HG03460 (cell line): ENCODE measurements around the gene IRAK1.

ENCODE experiments used
- ATAC-seq: cut with Tn5 transposase; IDR thresholded peaks from one replicate; pipeline ENCODE4 v1.9.1; 2021; ENCODE audit not compliant: unreplicated experiment

Gene IRAK1

DNA sequence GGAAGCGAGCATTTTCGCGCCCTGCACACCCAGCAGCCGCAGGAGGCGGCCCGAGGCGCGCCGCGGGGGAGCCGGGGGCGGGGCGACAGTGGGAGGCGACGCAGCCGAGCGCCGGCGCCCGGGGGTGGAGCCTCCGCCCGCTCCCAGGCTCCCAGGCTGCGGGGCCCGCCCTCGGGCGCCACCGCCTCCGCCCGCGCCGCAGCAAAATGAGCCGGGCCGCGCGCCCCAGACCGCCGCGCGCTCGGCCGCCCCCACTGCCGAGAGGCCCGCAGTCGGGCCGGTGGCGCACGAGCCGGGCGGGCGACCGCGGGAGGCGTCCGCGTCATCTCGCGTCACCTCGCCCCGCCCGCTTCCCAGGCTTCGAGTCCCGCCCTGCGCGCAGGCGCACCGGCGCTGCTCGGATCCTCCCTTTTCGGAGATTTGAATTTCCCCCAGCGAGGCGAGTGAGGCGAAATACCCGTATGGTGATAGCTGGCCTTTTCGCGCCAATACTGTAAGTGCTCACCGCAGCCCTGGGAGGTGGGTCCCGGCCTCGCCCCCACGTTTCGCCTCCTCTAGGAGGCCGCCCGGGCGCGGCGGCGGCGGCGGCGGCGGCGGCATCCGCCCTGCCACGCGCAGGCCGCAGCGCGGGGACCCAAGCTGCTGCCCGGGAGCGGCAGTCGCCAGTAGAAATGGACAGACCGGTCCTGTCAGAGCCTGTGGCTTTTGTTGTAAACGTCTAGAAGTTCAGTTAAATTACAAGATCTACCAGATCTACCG, 47.2 kb downstream of the IRAK1 start, which contains the start of gene TMEM187:
Gene TMEM187 (plus strand): TSS at position 387 of the 759 bp plus-strand sequence. CDS start 9,309 bp downstream, outside the sequence.
- peak; percentile 42 for ATAC-seq

DNA sequence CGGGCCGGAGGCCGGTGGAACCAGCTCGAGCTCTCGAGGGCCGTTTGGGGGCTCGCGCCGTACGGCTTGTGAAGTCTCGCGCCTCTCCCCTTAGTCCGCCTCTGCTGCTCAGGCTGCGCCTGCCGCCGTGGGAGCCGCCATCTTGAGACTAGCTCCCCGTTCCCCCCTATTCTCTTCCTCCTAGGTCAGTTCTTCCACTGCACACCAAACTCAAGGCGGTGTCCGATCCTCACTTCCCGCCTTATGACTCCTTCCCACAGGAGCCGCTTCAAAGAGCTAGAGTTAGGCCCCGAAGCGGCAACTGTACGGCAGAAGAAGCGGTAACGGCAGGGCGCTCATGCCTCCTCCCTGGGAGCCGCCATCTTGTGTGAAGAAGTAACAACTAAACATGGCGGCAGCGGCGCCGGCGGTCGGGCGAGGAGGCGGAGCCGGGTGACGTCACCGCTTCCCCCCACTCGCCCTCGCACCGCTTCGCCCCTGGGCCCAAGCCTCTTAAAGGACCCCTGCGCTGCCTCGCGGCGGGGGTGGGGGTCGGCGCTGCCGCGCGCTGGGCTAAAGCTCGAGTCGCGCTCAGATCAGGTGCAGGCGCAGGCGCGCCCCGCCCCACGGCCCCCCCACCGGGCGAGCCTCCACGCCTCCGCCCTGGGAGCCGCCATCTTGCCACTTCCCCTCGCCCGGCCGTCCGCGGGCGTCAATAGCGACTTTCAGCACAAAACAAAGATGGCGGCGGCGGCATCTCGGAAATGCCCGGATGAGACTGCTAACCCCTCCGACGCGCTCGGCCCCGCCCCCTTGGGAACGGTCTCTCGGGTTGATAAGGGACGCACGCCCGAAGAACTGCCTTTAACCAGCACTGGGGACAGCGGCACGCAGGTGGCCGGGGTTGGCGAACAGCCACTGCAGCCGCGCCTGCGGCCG, 48.0 kb downstream of the IRAK1 start, which contains the start of gene HCFC1:
Gene HCFC1 (minus strand): TSS at position 369 of the 918 bp plus-strand sequence. CDS start 978 bp downstream, outside the sequence.
- ATAC-seq = peak; percentile 42

DNA sequence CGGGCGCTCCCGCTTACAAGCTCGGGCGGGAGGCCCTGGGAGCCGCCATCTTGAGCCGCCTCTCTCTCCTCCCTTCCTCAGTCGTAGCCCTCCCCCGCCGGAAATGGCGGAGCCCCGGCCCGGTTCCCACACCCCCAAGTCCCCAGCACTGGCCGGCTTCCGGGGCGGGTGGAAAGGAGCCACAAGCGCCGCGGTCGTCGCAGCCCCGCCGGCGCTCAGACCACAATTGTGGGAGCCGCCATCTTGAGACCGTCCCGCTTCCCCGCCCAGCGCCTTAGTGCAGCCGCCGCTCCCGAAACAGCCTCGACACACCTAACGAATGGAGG, 48.6 kb downstream of the IRAK1 start:
- ATAC-seq = peak; percentile 28

DNA sequence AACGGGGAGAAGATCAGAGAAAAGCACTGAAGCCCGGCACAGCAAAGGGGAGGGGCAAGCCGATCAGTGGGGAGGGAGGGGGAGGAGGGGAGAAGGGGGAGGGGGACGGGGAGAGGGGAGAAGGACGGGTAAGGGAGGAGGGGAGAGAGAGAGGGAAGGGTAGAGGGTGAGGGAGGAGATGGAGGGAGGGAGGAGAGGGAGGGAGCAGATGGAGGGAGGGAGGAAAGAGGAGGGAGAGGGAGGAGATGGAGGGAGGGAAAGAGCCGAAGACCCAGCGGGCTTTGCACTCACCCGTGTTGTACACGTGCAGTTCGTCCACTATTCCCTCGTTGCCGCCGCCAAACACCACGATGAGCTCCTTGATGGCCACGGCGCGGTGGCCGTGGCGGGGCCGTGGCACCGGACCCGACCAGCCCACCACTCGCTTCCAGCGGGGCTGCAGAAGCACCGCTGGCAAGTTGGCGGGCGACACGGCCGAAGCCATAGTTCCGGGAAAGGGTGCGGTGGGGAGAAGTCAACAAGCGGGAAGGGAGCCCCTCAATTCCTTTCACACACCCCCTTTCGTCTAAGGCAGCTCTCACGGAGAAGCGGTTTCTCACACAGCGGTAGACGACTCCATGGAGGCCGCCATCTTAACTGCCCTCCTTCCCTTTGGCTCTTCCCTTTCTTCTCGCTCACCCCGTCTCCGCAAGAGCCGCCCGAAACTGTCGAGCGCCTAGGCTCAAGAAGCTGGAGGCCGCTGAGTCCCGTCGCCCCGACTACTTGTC, 49.2 kb downstream of the IRAK1 start:
- no peak for ATAC-seq

DNA sequence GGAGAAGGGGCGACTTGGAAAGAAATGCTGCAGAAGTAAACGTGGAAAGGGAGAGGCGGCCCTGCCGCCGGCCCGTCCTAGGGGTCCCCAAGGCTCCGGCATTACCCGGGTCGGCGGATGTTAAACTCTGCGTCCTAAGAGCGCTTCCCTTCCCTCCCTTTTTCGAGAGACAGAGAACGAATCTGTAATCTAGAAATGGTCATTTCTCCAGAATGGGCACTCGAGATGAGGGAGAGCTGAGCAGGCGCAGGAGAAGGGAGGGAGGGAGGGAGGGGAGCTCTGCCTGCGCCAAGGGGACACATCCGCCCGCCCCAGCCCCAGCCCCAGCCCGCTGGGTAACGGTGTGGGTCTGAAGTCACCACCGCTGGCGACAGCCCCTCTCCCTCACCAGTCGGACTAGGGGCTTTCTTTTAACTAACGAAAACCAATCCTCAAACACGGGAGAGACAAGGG, 49.8 kb downstream of the IRAK1 start:
- no peak for ATAC-seq

DNA sequence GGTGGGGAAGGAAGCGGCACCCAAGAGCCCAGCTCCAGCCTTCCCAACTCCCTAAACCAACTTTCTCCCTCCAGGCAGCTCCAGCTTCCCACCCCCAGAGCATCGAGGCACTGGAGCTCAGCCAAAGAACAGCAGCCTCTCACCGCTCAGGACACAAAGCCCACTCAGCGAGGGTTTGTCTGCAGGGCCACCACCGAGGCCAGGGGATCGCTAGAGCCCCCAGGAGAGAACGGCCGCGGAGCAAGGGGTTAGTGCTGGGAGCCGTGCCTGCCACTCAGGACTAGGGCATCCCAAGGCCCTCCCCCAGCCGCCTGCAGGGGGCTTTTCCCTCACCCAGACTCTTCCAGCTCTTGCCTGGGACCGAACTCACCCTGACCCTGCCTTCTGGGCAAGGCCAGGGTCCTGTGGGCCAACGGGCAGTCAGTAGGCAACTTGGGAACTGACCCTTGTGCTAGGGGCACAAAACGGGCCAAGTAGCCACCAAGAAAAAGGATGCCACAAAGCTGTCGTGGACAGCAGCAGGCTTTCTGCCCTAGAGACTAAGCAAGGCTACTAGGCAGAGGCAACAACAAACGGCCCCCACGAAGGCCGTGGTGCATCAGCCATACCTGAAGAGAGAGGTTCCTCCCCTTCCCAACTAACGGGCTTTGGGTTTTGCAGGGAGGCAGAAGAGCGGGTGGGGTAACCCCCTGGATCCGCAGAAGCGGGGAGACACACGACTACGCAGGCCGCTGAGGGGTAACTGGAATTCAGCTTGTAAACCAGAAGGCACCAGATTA, 50.4 kb downstream of the IRAK1 start:
- no peak for ATAC-seq

DNA sequence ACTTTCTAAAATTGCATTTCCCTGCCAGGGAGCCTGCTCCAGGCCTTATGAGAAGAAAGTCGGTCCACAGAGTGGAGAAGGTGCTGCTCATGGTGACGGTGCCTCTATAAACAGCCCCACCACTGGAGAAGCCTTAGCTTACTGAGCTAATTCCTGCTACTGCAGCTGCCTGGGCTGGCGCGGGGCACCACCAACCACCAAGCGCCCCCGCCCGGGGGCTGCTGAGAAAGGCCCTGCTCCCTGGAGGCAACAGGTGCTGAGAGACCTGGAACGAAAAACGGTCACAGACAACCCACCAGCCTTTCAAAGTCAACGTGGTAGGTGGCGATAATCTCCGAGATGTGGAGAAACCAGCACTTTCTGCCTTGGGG, 51.0 kb downstream of the IRAK1 start:
- ATAC-seq = no peak

DNA sequence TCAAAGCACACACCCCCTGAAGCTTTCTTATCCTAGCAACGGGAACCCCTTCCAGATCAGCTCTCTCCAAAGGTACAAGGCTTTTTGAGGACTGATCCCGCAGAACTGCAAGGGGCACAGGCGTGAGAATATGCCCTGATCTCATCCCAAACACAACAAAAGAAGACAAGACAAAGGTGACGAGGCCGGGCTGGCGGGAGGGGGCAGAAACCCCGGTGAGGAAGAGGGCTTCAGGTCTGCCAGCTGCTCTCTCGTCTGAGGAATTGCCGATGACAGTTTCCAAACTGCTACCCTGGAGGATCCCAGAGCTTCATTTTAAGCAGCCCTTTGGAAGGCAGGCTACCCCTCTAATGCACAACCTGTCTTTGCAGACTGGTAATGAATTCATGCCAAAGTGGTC, 51.4 kb downstream of the IRAK1 start:
- ATAC-seq = no peak

DNA sequence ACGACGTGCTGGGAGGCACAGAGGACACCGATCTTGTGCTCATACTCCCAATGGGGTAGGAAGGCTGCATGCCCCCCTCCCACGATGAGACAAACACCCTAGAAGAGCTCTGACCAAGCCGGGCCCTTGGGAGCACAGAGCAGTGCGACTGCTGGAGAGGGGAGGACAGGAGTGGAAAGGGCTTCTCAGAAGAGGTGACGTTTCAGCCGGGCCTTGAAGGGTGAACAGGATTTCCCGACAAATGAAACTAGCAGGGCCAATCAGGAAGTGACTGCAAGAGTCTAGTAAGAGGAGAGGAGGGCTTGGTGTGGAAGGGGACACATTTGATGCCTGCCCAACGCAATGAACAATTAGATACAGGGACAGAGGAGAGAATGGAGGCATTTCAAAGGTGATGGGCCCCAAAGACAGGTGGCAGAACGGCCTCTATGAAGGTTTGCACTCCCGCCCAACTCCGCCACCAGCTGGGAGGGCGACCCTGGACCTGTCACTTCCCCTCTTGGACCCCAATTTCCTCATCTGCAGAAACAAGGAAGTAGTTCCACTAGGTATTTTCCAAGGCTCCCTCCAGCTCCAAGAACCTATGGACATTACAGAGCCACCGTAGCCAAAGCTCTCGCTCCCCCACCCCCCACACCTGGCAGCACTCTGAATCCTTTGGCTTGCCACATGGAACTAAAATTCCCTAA, 52.0 kb downstream of the IRAK1 start:
- no peak for ATAC-seq

DNA sequence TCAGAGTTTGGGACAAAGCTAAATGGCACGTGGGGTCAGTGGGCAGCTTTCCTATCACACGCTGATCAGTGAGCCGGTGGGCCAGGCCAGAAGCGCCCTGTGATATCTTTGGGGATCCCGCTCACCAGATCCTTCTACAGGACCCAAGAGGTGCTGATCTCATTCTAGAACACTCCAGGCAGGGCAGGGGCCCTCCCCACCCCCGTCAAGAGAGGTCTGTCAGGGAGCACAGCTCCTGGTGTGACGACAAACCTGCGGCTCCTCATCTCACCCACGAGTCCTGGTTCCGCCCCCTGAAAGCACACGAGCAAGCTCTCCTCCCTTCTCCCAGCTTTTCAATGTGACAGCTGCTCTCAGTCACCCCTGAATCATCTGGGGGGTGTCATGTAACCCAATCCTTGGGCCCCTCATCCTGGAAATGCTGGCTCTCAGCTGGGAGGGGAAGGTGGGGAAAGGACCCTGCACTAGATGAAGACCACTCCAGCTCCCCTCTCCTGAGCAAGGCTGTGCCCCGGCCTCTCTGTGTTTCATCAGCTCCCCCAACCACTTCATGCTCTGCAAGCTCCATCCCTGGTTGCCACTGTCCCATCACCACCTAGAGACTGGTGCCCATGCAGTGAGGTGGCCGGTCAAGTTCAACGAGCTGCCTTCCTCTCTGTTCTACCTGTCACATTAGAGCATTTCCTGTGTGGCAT, 52.7 kb downstream of the IRAK1 start:
- ATAC-seq = no peak

DNA sequence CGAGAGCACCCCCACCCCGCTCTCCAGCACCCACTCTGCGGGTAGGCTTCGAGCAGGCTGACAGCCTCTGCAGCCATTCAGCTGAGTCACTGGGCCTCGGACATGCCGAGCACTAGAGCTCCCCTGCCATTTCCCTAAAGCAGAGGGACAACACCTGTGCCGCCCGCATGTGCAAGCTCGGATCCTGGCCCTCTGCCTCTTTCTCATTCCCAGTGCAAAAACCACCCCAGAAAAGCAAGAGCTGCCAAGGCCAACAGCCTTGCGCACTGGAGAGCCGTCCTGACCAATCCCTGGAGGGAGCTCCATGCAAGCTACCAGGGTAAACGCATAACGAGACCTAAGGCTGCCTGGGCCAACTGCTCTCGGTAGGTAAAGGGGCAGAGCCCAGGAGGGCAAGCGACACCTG, 53.4 kb downstream of the IRAK1 start:
- no peak for ATAC-seq

DNA sequence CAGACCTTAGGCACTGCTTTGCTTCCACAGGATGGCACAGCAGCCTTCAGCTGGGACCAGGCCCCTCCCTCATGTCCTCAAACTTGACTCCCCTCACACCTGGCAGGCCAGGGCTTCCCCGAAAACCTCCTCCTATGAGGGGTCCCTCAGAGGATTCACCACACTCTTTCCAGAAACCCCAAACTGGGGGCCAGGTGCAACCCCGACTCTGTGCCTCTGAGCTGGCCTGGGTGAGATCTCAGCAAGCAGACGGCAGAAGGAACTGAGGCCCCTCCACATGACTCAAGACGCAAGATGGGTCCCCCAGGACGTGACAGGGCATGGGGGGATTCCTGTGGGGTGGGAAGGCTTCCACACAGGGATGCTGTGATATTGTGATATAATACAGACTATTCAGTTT, 54.3 kb downstream of the IRAK1 start:
- no peak for ATAC-seq

DNA sequence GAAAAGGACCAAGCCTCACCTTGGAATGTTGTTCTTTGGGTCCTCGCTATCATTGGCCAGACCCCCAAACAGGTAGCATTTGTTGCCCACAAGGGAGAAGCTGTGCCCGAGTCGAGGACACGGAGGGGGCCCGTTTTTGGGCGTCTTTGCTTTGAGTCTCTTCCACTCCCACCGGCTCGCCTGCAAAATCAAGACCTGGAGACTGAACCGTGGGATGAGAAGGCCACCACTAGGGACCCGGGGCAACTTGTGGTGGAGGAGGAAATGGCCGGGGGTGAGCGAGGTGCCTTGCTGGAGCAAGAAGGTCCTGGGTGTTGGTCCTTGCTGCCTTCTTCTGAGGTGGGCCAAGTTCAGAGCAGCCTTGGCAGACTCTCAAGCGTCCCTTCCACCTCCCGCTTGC, 55.6 kb downstream of the IRAK1 start:
- ATAC-seq = no peak

DNA sequence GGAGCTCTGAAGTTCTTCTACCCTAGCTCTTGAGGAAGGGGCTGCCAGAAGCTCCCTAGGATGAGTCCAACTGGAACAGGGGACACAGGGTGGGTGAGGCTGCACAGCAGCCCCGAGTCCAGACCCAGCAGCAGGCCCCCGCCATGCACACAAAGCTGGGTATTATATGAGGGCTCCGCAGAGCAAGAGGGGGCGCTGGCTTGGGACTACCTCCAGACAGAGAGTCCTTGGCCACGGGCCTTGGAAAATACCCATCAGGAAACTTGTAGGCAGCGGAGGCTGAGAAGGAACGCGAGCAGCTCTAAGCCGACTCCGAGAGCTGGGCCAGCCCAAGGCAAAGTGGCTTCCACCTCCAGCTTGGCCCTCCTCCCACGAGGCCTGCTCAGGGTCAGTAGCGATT, 56.2 kb downstream of the IRAK1 start:
- no peak for ATAC-seq

DNA sequence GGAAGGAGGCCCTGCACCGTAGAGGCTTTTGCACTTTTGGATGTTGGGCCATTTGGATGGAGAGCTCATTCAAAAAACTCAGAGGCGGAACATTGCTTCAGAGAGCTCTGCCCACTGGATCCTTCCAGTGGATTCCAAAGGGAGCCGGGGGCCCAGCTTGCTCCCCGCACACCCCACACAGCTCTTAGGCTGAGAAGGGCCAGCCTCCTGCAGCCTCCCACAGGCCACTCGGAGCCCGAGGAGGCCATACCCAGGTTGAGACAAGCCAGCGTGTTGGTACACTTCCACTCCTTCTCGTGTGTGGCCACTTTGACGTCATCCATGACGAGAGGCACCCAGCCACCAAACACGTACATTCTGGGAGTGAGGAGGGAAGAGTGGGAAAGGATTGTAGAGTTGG, 58.4 kb downstream of the IRAK1 start:
- no peak for ATAC-seq

DNA sequence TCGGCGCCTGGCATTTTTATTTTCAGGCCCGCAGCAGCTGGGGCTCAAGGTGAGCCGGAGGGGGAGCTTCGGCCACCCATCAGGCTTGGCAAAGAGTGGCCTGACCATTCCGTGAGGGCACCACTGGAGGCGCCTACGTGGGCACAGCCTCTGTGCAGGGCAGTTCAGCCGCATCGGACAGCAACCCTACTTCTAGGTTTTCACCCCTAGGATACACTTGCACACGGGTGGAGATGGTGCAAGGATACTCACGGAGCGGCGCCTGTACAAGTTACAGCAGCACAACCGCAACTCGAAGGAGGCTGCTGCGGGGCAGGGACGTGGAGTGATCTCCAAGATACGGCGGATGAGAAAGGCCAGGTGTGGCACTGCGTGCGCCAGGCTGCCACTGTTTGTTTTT, 58.9 kb downstream of the IRAK1 start:
- no peak for ATAC-seq
